Liver (tissue), 9 donors: ENCODE measurements around the gene TMEM266. TPM values are rescaled to one million over a fixed set of nuclear protein-coding genes. Genes with fewer than 3 reads are reported as not detected.

ENCODE experiments used
- DNase-seq: peaks from one replicate; pipeline ENCODE4 v3.0.0-alpha.2; 2017; ENCODE audit warnings: low spot score
- H3K27ac ChIP-seq, 2 donors: one replicate each; pipeline ENCODE4 v1.7.0; 2013; ENCODE audit warnings: inconsistent platforms in 2 of 2, low read length in 2 of 2, control low read depth in 1 of 2, low read depth in 1 of 2, mild to moderate bottlenecking in 1 of 2
- H3K27me3 ChIP-seq, 4 donors: one replicate each; pipeline versions ENCODE4 v1.6.1 to v1.7.0; 2013; ENCODE audit warnings: low read length in 3 of 4, inconsistent platforms in 1 of 4, mild to moderate bottlenecking in 1 of 4, moderate library complexity in 1 of 4; ENCODE audit not compliant: control insufficient read depth in 4 of 4, insufficient read depth in 4 of 4
- H3K36me3 ChIP-seq, 4 donors: one replicate each; pipeline versions ENCODE4 v1.6.1 to v1.7.0; 2013; ENCODE audit warnings: low read length in 3 of 4, mild to moderate bottlenecking in 3 of 4, low read depth in 1 of 4, moderate library complexity in 1 of 4; ENCODE audit not compliant: control insufficient read depth in 4 of 4, insufficient read depth in 3 of 4
- H3K4me1 ChIP-seq, 4 donors: one replicate each; pipeline versions ENCODE4 v1.6.1 to v1.7.0; 2013; ENCODE audit warnings: low read length in 3 of 4, mild to moderate bottlenecking in 3 of 4, moderate library complexity in 1 of 4; ENCODE audit not compliant: control insufficient read depth in 4 of 4, insufficient read depth in 4 of 4
- H3K4me3 ChIP-seq, 3 donors: one replicate each; pipeline versions ENCODE4 v1.6.1 to v1.7.0; 2013; ENCODE audit warnings: low read length in 3 of 3, control low read depth in 1 of 3, low read depth in 1 of 3, mild to moderate bottlenecking in 1 of 3
- H3K9ac ChIP-seq, 2 donors: one replicate each; pipeline ENCODE4 v1.7.0; 2013; ENCODE audit warnings: low read length in 2 of 2, mild to moderate bottlenecking in 2 of 2, moderate library complexity in 2 of 2, control low read depth in 1 of 2, low read depth in 1 of 2
- H3K9me3 ChIP-seq, 4 donors: one replicate each; pipeline versions ENCODE4 v1.6.1 to v1.7.0; 2013; ENCODE audit warnings: low read length in 3 of 4; ENCODE audit not compliant: control insufficient read depth in 4 of 4
- ATF3 ChIP-seq: IDR thresholded peaks from 2 replicates; pipeline ENCODE4 v1.6.1; 2016; ENCODE audit warnings: antibody characterized with exemption
- EGR1 ChIP-seq, 2 donors: IDR thresholded peaks; 2 replicates each; pipeline ENCODE4 v1.6.1; 2016 to 2018; ENCODE audit warnings: antibody characterized with exemption in 2 of 2, low read depth in 2 of 2
- FOXA1 ChIP-seq: IDR thresholded peaks from 2 replicates; pipeline ENCODE4 v1.6.1; 2016; ENCODE audit warnings: antibody characterized with exemption
- FOXA2 ChIP-seq: IDR thresholded peaks from 2 replicates; pipeline ENCODE4 v1.6.1; 2016; ENCODE audit warnings: antibody characterized with exemption
- GABPA ChIP-seq, 2 donors: IDR thresholded peaks in 1 of 2; conservative IDR thresholded peaks in 1 of 2; 2 replicates each; pipeline ENCODE4 v1.6.1; 2016; ENCODE audit warnings: antibody characterized with exemption in 2 of 2, mild to moderate bottlenecking in 1 of 2, moderate library complexity in 1 of 2
- HNF4A ChIP-seq, 2 donors: conservative IDR thresholded peaks; 2 replicates each; pipeline ENCODE4 v1.6.1; 2016; ENCODE audit warnings: antibody characterized with exemption in 2 of 2, mild to moderate bottlenecking in 2 of 2
- HNF4G ChIP-seq: IDR thresholded peaks from 2 replicates; pipeline ENCODE4 v1.6.1; 2016; ENCODE audit warnings: antibody characterized with exemption
- JUND ChIP-seq, 2 donors: IDR thresholded peaks; 2 replicates each; pipeline ENCODE4 v1.6.1; 2016; ENCODE audit warnings: antibody characterized with exemption in 2 of 2
- MAX ChIP-seq: IDR thresholded peaks from 2 replicates; pipeline ENCODE4 v1.6.1; 2016; ENCODE audit warnings: antibody characterized with exemption
- NR2F2 ChIP-seq: IDR thresholded peaks from 2 replicates; pipeline ENCODE4 v1.6.1; 2016; ENCODE audit warnings: antibody characterized with exemption
- RAD21 ChIP-seq, 2 donors: IDR thresholded peaks; 2 replicates each; pipeline ENCODE4 v1.6.1; 2016; ENCODE audit warnings: antibody characterized with exemption in 2 of 2, mild to moderate bottlenecking in 2 of 2
- REST ChIP-seq: IDR thresholded peaks from 2 replicates; pipeline ENCODE4 v1.6.1; 2016; ENCODE audit warnings: antibody characterized with exemption, mild to moderate bottlenecking
- RXRA ChIP-seq, 2 donors: IDR thresholded peaks; 2 replicates each; pipeline ENCODE4 v1.6.1; 2017 to 2018; ENCODE audit warnings: antibody characterized with exemption in 2 of 2, mild to moderate bottlenecking in 1 of 2
- SP1 ChIP-seq: IDR thresholded peaks from 2 replicates; pipeline ENCODE4 v1.6.1; 2018; ENCODE audit warnings: antibody characterized with exemption, mild to moderate bottlenecking
- TAF1 ChIP-seq: conservative IDR thresholded peaks from 2 replicates; pipeline ENCODE4 v1.6.1; 2016; ENCODE audit warnings: antibody characterized with exemption, mild to moderate bottlenecking
- YY1 ChIP-seq: IDR thresholded peaks from 2 replicates; pipeline ENCODE4 v1.6.1; 2016; ENCODE audit warnings: antibody characterized with exemption, mild to moderate bottlenecking
- ZBTB33 ChIP-seq: IDR thresholded peaks from 2 replicates; pipeline ENCODE4 v1.6.1; 2016; ENCODE audit warnings: antibody characterized with exemption
- WGBS: extraction: QIAGEN DNeasy Blood & Tissue Kit; methylation state at CpG from one replicate; pipeline ENCODE4 v1.1.7; 2013; 5-methylcytosine and 5-hydroxymethylcytosine counted together
- polyA plus RNA-seq, 2 donors: library from polyadenylated mRNA; stranded (reverse) in 1 of 2; unstranded in 1 of 2; fragments of 200-250 nt in 1 of 2; fragments of >200 nt in 1 of 2; fragmentation: Nextera tagmentation in 1 of 2; extraction: Ambion mirVana in 1 of 2; gene quantifications; one replicate each; pipeline versions ENCODE4 v1.2.1 to v1.2.3, GENCODE V29; 2013 to 2015
- total RNA-seq, 2 donors: library from RNA; depleted of rRNA; stranded (reverse); fragments of >200 nt; gene quantifications; one replicate each; pipeline ENCODE4 v1.2.3, GENCODE V29; 2014
- TF ChIP-seq, protein P1 (sequence below): fragments of 150-350 bp; IDR thresholded peaks from 2 replicates; pipeline ENCODE4 v1.5.1; 2017; ENCODE audit warnings: improper control_type of control experiment, low read depth, low read length; ENCODE audit not compliant: missing input control
- donor health status: healthy.
- donor health status: healthy.
- donor health status: healthy.
- donor health status: healthy.
- donor health status: healthy.

The TMEM266 gene
- total and polyA plus RNA-seq, 4 donors = 0.25 to 1.3 TPM; not detected in 2

- no peak for DNase-seq
- H3K4me1 ChIP-seq = no peaks in the 10 kb centered on the region
- no peak overlapping the region for H3K27ac ChIP-seq
- no peak for TF ChIP-seq ATF3
- TF ChIP-seq HNF4A (conservative IDR thresholded peaks at IDR 0.05) = no peak
- no peak for TF ChIP-seq EGR1 (IDR thresholded peaks at IDR 0.05; ENCODE audit: low read depth in 2 of 2)
- no peak for TF ChIP-seq REST
- TF ChIP-seq SP1 = no peak
- no peak for TF ChIP-seq GABPA (IDR thresholded peaks at IDR 0.05 in 1 of 2, conservative IDR thresholded peaks at IDR 0.05 in 1 of 2)
- no peak for TF ChIP-seq MAX
- TF ChIP-seq JUND (IDR thresholded peaks at IDR 0.05) = no peak
- TF ChIP-seq RAD21 (IDR thresholded peaks at IDR 0.05) = no peak
- no peak for TF ChIP-seq ZBTB33
- no peak for TF ChIP-seq FOXA1
- TF ChIP-seq NR2F2 = no peak
- TF ChIP-seq FOXA2 = no peak
- no peak for TF ChIP-seq YY1
- TF ChIP-seq TAF1 = no peak
- TF ChIP-seq, protein P1, sequence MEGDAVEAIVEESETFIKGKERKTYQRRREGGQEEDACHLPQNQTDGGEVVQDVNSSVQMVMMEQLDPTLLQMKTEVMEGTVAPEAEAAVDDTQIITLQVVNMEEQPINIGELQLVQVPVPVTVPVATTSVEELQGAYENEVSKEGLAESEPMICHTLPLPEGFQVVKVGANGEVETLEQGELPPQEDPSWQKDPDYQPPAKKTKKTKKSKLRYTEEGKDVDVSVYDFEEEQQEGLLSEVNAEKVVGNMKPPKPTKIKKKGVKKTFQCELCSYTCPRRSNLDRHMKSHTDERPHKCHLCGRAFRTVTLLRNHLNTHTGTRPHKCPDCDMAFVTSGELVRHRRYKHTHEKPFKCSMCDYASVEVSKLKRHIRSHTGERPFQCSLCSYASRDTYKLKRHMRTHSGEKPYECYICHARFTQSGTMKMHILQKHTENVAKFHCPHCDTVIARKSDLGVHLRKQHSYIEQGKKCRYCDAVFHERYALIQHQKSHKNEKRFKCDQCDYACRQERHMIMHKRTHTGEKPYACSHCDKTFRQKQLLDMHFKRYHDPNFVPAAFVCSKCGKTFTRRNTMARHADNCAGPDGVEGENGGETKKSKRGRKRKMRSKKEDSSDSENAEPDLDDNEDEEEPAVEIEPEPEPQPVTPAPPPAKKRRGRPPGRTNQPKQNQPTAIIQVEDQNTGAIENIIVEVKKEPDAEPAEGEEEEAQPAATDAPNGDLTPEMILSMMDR = no peak
- no peak for TF ChIP-seq HNF4G
- no peak for TF ChIP-seq RXRA (IDR thresholded peaks at IDR 0.05)
- H3K27me3 ChIP-seq = no peaks in the 10 kb centered on the region
- H3K4me3 ChIP-seq = no peak overlapping the region
- no peaks in the 10 kb centered on the region for H3K9me3 ChIP-seq
- no peaks in the 10 kb centered on the region for H3K36me3 ChIP-seq
- no peak overlapping the region for H3K9ac ChIP-seq
Measured at GRCh38 chr15:76123031-76123430, 63.2 kb downstream of the TMEM266 start.

DNA sequence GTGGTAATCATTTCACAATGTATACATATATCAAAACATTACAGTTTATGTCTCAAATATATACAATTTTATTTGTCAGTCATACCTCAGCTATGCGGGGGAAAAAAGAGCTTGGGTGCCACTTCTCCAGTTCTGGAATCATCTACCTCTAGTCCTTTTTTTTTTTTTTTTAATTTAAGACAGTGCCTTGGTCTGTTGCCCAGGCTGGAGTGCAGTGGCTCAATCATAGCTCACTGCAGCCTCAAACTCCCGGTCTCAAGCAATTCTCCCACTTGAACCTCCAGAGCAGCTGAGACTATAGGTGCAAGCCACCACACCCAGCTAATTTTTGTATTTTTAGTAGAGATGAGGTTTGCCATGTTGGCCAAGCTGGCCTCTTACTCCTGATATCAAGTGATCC is 67.4 kb downstream of the TMEM266 start:
- WGBS = 91% methylated on average over 2 of the region's 2 CpGs
- Histone ChIP-seq H3K27me3 (peaks cover 0 to 4% (median under 1%) of the 10 kb centered on the region in 4 donors), H3K4me1 (no peaks in the 10 kb centered on the region), H3K4me3 (no peak overlapping the region), H3K36me3 (no peaks in the 10 kb centered on the region), H3K9me3 (no peaks in the 10 kb centered on the region), H3K9ac (no peak overlapping the region), H3K27ac (no peak overlapping the region)
- TF ChIP-seq MAX (no peak), RAD21 (IDR thresholded peaks at IDR 0.05) (no peak)
- DNase-seq = no peak
